ENCODE results near the gene DYNLT2. TPM values are rescaled to one million over a fixed set of nuclear protein-coding genes. Genes with fewer than 3 reads are reported as not detected.
A peak's percentile ranks its signal among the peaks of the same experiment; 100 is the strongest.

DYNLT2 gene
- total RNA-seq, 1 experiment from 2014 or later = 1.7 TPM

DNA sequence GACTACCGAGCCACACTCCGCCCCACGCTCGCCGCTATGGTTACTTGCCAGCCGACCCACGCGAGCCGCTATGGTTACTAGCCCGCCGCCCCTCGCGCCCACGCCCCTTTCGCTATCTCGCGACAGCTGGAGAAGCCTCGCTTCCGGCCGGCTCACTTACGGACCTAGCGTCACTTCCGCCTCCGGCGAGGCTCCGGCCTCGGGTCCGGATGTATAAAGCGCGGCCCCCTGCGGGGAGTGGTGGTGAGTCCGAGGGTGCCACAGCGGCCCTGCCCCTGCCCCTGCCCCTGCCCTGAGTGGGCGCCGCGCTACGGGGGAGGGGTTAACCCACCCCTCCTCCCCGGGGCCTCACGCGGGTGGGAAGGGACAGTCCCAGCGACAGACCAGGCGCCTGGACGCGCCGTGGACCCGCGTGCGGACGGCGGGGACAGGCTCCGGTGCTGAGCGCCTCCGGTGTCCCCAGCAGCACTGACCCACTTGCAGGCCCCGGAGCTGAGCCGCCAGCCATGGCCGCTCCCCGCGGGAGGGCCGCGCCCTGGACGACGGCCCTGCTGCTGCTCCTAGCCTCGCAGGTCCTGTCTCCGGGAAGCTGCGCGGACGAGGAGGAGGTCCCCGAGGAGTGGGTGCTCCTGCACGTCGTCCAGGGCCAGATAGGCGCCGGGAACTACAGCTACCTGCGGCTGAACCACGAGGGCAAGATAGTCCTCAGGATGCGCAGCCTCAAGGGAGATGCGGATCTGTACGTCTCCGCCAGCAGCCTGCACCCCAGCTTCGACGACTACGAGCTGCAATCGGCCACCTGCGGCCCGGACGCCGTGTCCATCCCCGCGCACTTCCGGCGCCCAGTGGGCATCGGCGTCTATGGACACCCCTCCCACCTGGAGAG is 49.2 kb downstream of the DYNLT2 start, which contains the start of the genes C6orf120 and WDR27 (continued):
- TF ChIP-seq, protein P1, sequence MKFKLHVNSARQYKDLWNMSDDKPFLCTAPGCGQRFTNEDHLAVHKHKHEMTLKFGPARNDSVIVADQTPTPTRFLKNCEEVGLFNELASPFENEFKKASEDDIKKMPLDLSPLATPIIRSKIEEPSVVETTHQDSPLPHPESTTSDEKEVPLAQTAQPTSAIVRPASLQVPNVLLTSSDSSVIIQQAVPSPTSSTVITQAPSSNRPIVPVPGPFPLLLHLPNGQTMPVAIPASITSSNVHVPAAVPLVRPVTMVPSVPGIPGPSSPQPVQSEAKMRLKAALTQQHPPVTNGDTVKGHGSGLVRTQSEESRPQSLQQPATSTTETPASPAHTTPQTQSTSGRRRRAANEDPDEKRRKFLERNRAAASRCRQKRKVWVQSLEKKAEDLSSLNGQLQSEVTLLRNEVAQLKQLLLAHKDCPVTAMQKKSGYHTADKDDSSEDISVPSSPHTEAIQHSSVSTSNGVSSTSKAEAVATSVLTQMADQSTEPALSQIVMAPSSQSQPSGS (CRISPR knock-in tag; IDR thresholded peaks at IDR 0.05; ENCODE audit: borderline replicate concordance, low read depth) = 0 out of 2 replicates have a peak, but pooled peaks have one; percentile 32
- TF ChIP-seq, protein P2, sequence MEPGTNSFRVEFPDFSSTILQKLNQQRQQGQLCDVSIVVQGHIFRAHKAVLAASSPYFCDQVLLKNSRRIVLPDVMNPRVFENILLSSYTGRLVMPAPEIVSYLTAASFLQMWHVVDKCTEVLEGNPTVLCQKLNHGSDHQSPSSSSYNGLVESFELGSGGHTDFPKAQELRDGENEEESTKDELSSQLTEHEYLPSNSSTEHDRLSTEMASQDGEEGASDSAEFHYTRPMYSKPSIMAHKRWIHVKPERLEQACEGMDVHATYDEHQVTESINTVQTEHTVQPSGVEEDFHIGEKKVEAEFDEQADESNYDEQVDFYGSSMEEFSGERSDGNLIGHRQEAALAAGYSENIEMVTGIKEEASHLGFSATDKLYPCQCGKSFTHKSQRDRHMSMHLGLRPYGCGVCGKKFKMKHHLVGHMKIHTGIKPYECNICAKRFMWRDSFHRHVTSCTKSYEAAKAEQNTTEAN (CRISPR knock-in tag; IDR thresholded peaks at IDR 0.05) = no peak; the same call in 1 of the 2 replicates
- TF ChIP-seq RELA (CRISPR knock-in tag; IDR thresholded peaks at IDR 0.05; ENCODE audit: borderline replicate concordance) (no peak), ZNF671 (CRISPR knock-in tag; IDR thresholded peaks at IDR 0.05) (no peak), E2F5 (CRISPR knock-in tag; IDR thresholded peaks at IDR 0.05) (no peak), ZNF121 (CRISPR knock-in tag; IDR thresholded peaks at IDR 0.05) (no peak), IRF2 (CRISPR knock-in tag; IDR thresholded peaks at IDR 0.05; ENCODE audit: borderline replicate concordance, low read depth) (no peak), ZNF423 (CRISPR knock-in tag; IDR thresholded peaks at IDR 0.05) (peak; percentile 45; the same call in 1 of the 2 replicates), TP53 (CRISPR knock-in tag; IDR thresholded peaks at IDR 0.05) (no peak), ZNF425 (CRISPR knock-in tag; conservative IDR thresholded peaks at IDR 0.05) (no peak), ZNF317 (CRISPR knock-in tag; IDR thresholded peaks at IDR 0.05; ENCODE audit: borderline replicate concordance, low read depth) (0 out of 2 replicates have a peak, but pooled peaks have one; percentile 32), HMGA2 (CRISPR knock-in tag; IDR thresholded peaks at IDR 0.05) (no peak), ZNF219 (CRISPR knock-in tag; IDR thresholded peaks at IDR 0.05; ENCODE audit: borderline replicate concordance) (peak; percentile 37; the same call in 1 of the 2 replicates), RORB (CRISPR knock-in tag; IDR thresholded peaks at IDR 0.05) (no peak), HMGXB4 (CRISPR knock-in tag; IDR thresholded peaks at IDR 0.05) (peak; percentile 28; the same call in 1 of the 2 replicates), KAT7 (CRISPR knock-in tag; IDR thresholded peaks at IDR 0.05; ENCODE audit: borderline replicate concordance) (peak; percentile 43; the same call in 1 of the 2 replicates), ZNF138 (CRISPR knock-in tag; conservative IDR thresholded peaks at IDR 0.05) (no peak), USF1 (CRISPR knock-in tag; IDR thresholded peaks at IDR 0.05) (peak; percentile 43; the same call in 1 of the 2 replicates), NFYB (CRISPR knock-in tag; conservative IDR thresholded peaks at IDR 0.05; ENCODE audit: low read depth) (no peak; the same call in 1 of the 2 replicates)
- TF ChIP-seq, protein P3, sequence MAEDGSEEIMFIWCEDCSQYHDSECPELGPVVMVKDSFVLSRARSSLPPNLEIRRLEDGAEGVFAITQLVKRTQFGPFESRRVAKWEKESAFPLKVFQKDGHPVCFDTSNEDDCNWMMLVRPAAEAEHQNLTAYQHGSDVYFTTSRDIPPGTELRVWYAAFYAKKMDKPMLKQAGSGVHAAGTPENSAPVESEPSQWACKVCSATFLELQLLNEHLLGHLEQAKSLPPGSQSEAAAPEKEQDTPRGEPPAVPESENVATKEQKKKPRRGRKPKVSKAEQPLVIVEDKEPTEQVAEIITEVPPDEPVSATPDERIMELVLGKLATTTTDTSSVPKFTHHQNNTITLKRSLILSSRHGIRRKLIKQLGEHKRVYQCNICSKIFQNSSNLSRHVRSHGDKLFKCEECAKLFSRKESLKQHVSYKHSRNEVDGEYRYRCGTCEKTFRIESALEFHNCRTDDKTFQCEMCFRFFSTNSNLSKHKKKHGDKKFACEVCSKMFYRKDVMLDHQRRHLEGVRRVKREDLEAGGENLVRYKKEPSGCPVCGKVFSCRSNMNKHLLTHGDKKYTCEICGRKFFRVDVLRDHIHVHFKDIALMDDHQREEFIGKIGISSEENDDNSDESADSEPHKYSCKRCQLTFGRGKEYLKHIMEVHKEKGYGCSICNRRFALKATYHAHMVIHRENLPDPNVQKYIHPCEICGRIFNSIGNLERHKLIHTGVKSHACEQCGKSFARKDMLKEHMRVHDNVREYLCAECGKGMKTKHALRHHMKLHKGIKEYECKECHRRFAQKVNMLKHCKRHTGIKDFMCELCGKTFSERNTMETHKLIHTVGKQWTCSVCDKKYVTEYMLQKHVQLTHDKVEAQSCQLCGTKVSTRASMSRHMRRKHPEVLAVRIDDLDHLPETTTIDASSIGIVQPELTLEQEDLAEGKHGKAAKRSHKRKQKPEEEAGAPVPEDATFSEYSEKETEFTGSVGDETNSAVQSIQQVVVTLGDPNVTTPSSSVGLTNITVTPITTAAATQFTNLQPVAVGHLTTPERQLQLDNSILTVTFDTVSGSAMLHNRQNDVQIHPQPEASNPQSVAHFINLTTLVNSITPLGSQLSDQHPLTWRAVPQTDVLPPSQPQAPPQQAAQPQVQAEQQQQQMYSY (CRISPR knock-in tag; IDR thresholded peaks at IDR 0.05) = no peak
- TF ChIP-seq, protein P4, sequence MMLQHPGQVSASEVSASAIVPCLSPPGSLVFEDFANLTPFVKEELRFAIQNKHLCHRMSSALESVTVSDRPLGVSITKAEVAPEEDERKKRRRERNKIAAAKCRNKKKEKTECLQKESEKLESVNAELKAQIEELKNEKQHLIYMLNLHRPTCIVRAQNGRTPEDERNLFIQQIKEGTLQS (CRISPR knock-in tag; conservative IDR thresholded peaks at IDR 0.05) = no peak
- TF ChIP-seq, protein P5, sequence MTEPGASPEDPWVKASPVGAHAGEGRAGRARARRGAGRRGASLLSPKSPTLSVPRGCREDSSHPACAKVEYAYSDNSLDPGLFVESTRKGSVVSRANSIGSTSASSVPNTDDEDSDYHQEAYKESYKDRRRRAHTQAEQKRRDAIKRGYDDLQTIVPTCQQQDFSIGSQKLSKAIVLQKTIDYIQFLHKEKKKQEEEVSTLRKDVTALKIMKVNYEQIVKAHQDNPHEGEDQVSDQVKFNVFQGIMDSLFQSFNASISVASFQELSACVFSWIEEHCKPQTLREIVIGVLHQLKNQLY (CRISPR knock-in tag; IDR thresholded peaks at IDR 0.05) = peak; percentile 92; the same call in 1 of the 2 replicates
